Neural cell (in vitro differentiated cells): ENCODE results near the gene THRA. TPM values are rescaled to one million over a fixed set of nuclear protein-coding genes. Genes with fewer than 3 reads are reported as not detected.
A peak's percentile ranks its signal among the peaks of the same experiment; 100 is the strongest.

Experiments used
- H2AFZ ChIP-seq: fragments of 200-600, 300-800 bp; sonication (generic), shearing (Covaris generic); 2 replicates; pipeline ENCODE4 v1.6.0; 2014; ENCODE audit warnings: low read depth, mild to moderate bottlenecking, antibody characterized with exemption, low read length, moderate library complexity
- H3F3A ChIP-seq: fragments of 200-600 bp; shearing (Covaris generic); 2 replicates; pipeline ENCODE4 v1.6.1; 2016; ENCODE audit warnings: mild to moderate bottlenecking, moderate library complexity, mixed read lengths, antibody characterized with exemption, low read length; ENCODE audit not compliant: insufficient read depth, poor library complexity, severe bottlenecking
- H3K27ac ChIP-seq: fragments of 200-600, 300-800 bp; sonication (generic), shearing (Covaris generic); 2 replicates; pipeline ENCODE4 v1.5.1; 2014; ENCODE audit warnings: mild to moderate bottlenecking, low read length, moderate library complexity
- H3K27me3 ChIP-seq: fragments of 300-800, 200-600 bp; sonication (generic), shearing (Covaris generic); 2 replicates; pipeline ENCODE4 v1.6.0; 2014; ENCODE audit warnings: mild to moderate bottlenecking, low read depth, low read length, moderate library complexity; ENCODE audit not compliant: insufficient read depth
- H3K36me3 ChIP-seq: fragments of 300-800, 200-600 bp; sonication (generic), shearing (Covaris generic); 2 replicates; pipeline ENCODE4 v1.5.1; 2014; ENCODE audit warnings: mild to moderate bottlenecking, antibody characterized with exemption, low read length, moderate library complexity; ENCODE audit not compliant: insufficient read depth
- H3K4me2 ChIP-seq: fragments of 300-800, 200-600 bp; sonication (generic), shearing (Covaris generic); 2 replicates; pipeline ENCODE4 v1.6.0; 2014; ENCODE audit warnings: mild to moderate bottlenecking, low read length
- H3K4me3 ChIP-seq: fragments of 300-800, 200-600 bp; sonication (generic), shearing (Covaris generic); 2 replicates; pipeline ENCODE4 v1.5.1; 2014; ENCODE audit warnings: mild to moderate bottlenecking, low read length, moderate library complexity
- H3K79me2 ChIP-seq: fragments of 200-600 bp; shearing (Covaris generic); replicated peaks from 2 replicates; pipeline ENCODE4 v1.6.0; 2014; ENCODE audit warnings: mild to moderate bottlenecking, low read length, moderate library complexity; ENCODE audit not compliant: insufficient read depth
- H3K9ac ChIP-seq: fragments of 300-800, 200-600 bp; sonication (generic), shearing (Covaris generic); 2 replicates; pipeline ENCODE4 v1.6.1; 2016; ENCODE audit warnings: mild to moderate bottlenecking, low read length, mixed read lengths
- H3K9me2 ChIP-seq: fragments of 200-600 bp; shearing (Covaris generic); 2 replicates; pipeline ENCODE4 v1.6.1; 2016; ENCODE audit warnings: mild to moderate bottlenecking, low read length, mixed read lengths; ENCODE audit not compliant: insufficient read depth
- H3K9me3 ChIP-seq: fragments of 200-600, 300-800 bp; sonication (generic), shearing (Covaris generic); 2 replicates; pipeline ENCODE4 v1.6.1; 2016; ENCODE audit warnings: mild to moderate bottlenecking, mixed run types, low read length, moderate library complexity, mixed read lengths
- H4K20me1 ChIP-seq: fragments of 200-600 bp; shearing (Covaris generic); 2 replicates; pipeline ENCODE4 v1.6.1; 2016; ENCODE audit warnings: mild to moderate bottlenecking, mixed run types; ENCODE audit not compliant: insufficient read depth
- EP300 ChIP-seq: fragments of 450-650 bp; conservative IDR thresholded peaks from 2 replicates; pipeline ENCODE4 v1.6.1; 2014; ENCODE audit warnings: antibody characterized with exemption, mild to moderate bottlenecking, moderate library complexity; ENCODE audit not compliant: poor library complexity, severe bottlenecking
- EZH2 ChIP-seq: fragments of 200-600, 300-800 bp; shearing (Covaris generic), sonication (generic); IDR thresholded peaks from 2 replicates; pipeline ENCODE4 v1.6.1; 2014; ENCODE audit warnings: antibody characterized with exemption, low read length, borderline replicate concordance, mild to moderate bottlenecking; ENCODE audit not compliant: insufficient read depth, poor library complexity, severe bottlenecking
- MXI1 ChIP-seq: fragments of 450-650 bp; conservative IDR thresholded peaks from 2 replicates; pipeline ENCODE4 v1.6.1; 2014; ENCODE audit warnings: antibody characterized with exemption, mild to moderate bottlenecking; ENCODE audit not compliant: poor library complexity, severe bottlenecking
- POLR2AphosphoS5 ChIP-seq: IDR thresholded peaks from 2 replicates; pipeline ENCODE4 v1.6.1; 2012
- RAD21 ChIP-seq: fragments of 450-650 bp; conservative IDR thresholded peaks from 2 replicates; pipeline ENCODE4 v1.6.1; 2014; ENCODE audit warnings: antibody characterized with exemption, mild to moderate bottlenecking, moderate library complexity
- REST ChIP-seq: IDR thresholded peaks from 2 replicates; pipeline ENCODE4 v1.6.1; 2012; ENCODE audit warnings: borderline replicate concordance
- SMC3 ChIP-seq: fragments of 450-650 bp; conservative IDR thresholded peaks from 2 replicates; pipeline ENCODE4 v1.6.1; 2014; ENCODE audit warnings: antibody characterized with exemption, mild to moderate bottlenecking, moderate library complexity; ENCODE audit not compliant: poor library complexity
- TAF1 ChIP-seq: IDR thresholded peaks from 2 replicates; pipeline ENCODE4 v1.6.1; 2012; ENCODE audit warnings: low read depth
- polyA plus RNA-seq: library from polyadenylated mRNA; depleted of rRNA; stranded (reverse); fragments of >200 nt; gene quantifications from 2 replicates; pipeline ENCODE4 v1.2.3, GENCODE V29; 2014
- TF ChIP-seq, protein P1 (sequence below): fragments of 450-650 bp; IDR thresholded peaks from 2 replicates; pipeline ENCODE4 v1.5.1; 2014; ENCODE audit warnings: antibody characterized with exemption, mild to moderate bottlenecking, moderate library complexity; ENCODE audit not compliant: poor library complexity, severe bottlenecking

Gene THRA
- polyA plus RNA-seq, 1 donor from 2014 or later, result 97.2 TPM

GRCh38 chr17:40124279-40125141 lies 61.7 kb downstream of the THRA start:
- Histone ChIP-seq H3K9ac (peak overlapping the region; percentile 99), H3K36me3 (no peaks in the 10 kb centered on the region), H3K27ac (peak overlapping the region; percentile 98), H2AFZ (no peak overlapping the region), H3K4me3 (peak overlapping the region; percentile 100), H3F3A (peaks cover 9% of the 10 kb centered on the region), H3K9me3 (no peaks in the 10 kb centered on the region), H3K4me2 (peak overlapping the region; percentile 97), H3K79me2 (peaks cover 67% of the 10 kb centered on the region), H4K20me1 (no peaks in the 10 kb centered on the region), H3K27me3 (no peaks in the 10 kb centered on the region), H3K9me2 (no peaks in the 10 kb centered on the region)
- TF ChIP-seq EP300 (no peak), RAD21 (no peak), MXI1 (peak; percentile 45), REST (peak; percentile 27), POLR2AphosphoS5 (peak; percentile 56)

GRCh38 chr17:40129498-40129897 lies 66.7 kb downstream of the THRA start:
- Histone ChIP-seq H3K79me2 (peaks cover 58% of the 10 kb centered on the region), H3K9me2 (no peaks in the 10 kb centered on the region), H2AFZ (no peak overlapping the region), H3K27ac (no peak overlapping the region), H4K20me1 (no peaks in the 10 kb centered on the region), H3K9me3 (no peaks in the 10 kb centered on the region), H3K9ac (no peak overlapping the region), H3F3A (peaks cover 4% of the 10 kb centered on the region), H3K4me2 (no peak overlapping the region), H3K4me3 (no peak overlapping the region), H3K36me3 (peaks cover 15% of the 10 kb centered on the region), H3K27me3 (no peaks in the 10 kb centered on the region)
- TF ChIP-seq EP300 (no peak), POLR2AphosphoS5 (no peak), TAF1 (no peak), SMC3 (no peak), EZH2 (no peak), RAD21 (no peak), REST (no peak), MXI1 (no peak)
- TF ChIP-seq, protein P1, sequence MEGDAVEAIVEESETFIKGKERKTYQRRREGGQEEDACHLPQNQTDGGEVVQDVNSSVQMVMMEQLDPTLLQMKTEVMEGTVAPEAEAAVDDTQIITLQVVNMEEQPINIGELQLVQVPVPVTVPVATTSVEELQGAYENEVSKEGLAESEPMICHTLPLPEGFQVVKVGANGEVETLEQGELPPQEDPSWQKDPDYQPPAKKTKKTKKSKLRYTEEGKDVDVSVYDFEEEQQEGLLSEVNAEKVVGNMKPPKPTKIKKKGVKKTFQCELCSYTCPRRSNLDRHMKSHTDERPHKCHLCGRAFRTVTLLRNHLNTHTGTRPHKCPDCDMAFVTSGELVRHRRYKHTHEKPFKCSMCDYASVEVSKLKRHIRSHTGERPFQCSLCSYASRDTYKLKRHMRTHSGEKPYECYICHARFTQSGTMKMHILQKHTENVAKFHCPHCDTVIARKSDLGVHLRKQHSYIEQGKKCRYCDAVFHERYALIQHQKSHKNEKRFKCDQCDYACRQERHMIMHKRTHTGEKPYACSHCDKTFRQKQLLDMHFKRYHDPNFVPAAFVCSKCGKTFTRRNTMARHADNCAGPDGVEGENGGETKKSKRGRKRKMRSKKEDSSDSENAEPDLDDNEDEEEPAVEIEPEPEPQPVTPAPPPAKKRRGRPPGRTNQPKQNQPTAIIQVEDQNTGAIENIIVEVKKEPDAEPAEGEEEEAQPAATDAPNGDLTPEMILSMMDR, result no peak
